ENCODE data around the gene TRAF7.

The TRAF7 gene

DNA sequence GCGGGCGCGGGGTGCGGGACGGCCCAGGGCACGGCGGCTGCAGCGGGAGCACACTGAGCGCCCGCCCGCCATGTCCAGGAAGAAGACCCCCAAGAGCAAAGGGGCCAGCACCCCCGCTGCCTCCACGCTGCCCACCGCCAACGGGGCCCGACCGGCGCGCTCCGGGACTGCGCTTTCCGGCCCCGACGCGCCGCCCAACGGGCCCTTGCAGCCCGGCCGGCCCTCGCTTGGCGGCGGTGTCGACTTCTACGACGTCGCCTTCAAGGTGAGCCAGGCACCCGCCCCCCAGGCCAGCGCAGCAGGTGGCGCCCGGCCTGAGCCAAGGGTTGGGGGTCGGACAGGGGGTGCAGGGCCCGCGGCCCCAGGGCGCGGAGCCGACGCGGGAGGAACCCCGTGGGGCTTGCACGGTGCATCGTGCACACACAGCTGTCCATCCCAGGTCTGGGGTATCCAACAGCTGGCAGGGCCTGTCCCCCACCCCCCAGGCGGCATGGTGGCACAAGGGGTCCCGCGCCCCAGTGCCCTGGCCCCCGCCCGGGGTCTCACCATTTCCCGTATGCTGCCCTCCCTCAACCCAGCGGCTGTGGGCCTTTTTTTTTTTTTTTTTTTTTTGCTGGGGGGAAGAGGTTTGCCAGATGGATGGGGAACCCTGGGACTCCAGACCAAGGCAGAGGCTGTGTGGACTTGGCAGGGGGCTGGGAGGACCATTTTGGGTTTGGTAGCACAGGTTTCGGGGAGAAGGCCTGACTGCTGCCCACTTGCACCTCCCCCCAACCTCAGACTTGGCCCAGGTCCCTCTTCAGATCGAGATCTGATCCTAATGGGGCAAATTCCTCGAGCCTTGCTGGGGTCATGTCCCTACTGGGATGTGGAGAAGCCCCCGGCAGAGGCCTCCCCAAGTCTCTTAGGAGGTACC is 6.6 kb upstream of the TRAF7 start:
- DNase-seq = no peak

GRCh38 chr16:2149630-2150417 is 5.8 kb upstream of the TRAF7 start:
- DNase-seq = no peak

GRCh38 chr16:2150418-2151187 is 5.0 kb upstream of the TRAF7 start:
- DNase-seq = no peak

- DNase-seq = no peak
Observed at GRCh38 chr16:2151188-2152091, 4.1 kb upstream of the TRAF7 start.

DNA sequence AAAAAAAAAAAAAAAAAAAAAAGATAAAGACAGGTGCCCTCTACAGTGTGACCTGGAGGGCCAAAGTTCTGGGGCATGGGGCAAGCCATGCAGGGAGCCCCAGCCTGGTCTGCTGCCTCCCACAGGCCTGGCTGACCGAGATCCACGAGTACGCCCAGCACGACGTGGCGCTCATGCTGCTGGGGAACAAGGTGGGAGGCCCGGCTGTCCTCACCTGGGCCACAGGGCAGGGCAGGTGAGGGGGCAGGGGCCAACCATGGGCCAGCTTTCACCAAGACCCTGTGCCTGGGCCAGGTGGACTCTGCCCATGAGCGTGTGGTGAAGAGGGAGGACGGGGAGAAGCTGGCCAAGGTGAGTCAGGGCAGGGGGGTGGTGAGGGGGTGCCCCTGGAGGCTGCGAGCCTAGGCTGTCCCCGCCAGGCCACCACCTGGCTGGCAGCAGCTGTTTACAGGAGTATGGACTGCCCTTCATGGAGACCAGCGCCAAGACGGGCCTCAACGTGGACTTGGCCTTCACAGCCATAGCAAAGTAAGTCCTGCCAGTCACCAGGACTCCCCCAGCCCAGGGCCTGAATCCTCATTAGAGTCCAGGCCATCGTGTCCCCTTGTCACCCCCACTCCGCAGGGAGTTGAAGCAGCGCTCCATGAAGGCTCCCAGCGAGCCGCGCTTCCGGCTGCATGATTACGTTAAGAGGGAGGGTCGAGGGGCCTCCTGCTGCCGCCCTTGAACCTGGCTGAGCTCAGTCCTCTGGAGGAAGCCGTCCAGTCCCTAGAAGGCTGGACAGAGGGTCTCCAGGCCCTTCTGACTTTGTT is 2.7 kb upstream of the TRAF7 start:
- no peak for DNase-seq

DNA sequence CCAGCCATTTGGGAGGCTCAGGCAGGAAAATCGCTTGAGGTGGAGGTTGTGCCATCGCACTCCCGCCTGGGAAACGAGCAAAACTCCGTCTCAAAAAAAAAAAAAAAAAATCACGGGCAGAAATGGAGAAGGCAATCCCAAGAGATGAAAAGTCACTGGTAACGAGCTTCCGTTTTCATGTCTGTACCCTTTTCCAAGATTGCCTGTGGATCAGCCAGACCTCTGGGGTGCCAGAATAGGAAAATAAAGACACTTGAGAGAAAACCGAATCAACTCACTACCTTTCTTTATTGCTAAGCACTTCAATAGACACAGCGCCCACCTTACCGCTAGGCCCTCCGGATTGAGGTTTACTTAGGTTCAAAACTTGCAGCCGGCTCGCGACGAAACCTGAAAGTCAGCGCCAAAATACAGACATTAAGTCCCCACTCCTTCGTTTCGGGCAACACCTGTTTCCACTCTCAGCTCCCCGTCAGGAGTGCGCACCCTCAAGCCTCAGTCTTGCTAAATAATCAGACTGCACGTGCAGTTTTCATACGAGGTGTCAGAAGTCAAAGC is 970 bp upstream of the TRAF7 start:
- peak; percentile 27 for DNase-seq

- no peak for DNase-seq
Observed at GRCh38 chr16:2155977-2156848, 631 bp downstream of the TRAF7 start.

GRCh38 chr16:2156849-2157224 is 1.3 kb downstream of the TRAF7 start:
- DNase-seq = no peak

DNA sequence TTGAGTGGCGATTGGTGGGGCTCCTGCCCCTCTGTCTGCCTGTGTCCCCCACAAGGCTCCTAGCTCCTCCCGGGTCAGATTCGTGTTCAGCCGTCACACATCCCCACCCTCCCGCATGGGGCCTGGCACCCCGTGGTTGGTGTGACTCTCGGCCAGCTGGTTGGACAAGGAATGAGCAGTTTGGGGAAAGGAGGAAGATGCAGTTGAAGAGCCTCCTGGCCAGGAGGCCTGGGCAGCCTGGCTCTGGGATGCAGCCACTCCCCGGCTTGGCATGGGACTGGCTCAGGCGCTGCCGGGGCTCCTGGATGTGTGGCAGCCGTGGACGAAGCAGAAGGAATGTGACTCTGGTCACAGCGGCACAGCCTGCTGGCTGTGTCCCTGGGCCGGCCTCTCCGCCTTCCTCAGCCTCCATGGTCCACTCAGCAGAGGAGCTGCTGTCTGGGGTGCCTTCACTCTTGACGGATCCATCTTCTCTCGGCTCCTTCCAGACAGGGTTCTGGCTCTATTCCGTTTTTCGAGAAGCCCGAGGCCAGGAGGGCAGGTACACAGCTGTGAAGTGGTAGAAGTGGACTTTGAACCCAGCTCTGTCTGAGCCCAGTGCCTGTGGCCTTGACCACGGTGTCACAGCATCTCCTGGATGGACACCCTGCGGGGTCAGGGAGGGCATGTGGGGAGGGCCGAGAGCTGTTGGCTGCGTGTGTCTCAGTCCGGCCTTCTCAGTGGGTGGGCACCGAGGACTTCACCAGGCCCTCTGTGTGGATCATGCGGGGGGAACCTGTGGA is 2.1 kb downstream of the TRAF7 start:
- no peak for DNase-seq

- DNase-seq = no peak
Observed at GRCh38 chr16:2158262-2158638, 2.7 kb downstream of the TRAF7 start.

- DNase-seq = no peak
Observed at GRCh38 chr16:2159175-2159838, 3.7 kb downstream of the TRAF7 start.

GRCh38 chr16:2160915-2161551 is 5.5 kb downstream of the TRAF7 start:
- no peak for DNase-seq

GRCh38 chr16:2161911-2162310 is 6.3 kb downstream of the TRAF7 start:
- no peak for DNase-seq

GRCh38 chr16:2162676-2163118 is 7.1 kb downstream of the TRAF7 start:
- no peak for DNase-seq

DNA sequence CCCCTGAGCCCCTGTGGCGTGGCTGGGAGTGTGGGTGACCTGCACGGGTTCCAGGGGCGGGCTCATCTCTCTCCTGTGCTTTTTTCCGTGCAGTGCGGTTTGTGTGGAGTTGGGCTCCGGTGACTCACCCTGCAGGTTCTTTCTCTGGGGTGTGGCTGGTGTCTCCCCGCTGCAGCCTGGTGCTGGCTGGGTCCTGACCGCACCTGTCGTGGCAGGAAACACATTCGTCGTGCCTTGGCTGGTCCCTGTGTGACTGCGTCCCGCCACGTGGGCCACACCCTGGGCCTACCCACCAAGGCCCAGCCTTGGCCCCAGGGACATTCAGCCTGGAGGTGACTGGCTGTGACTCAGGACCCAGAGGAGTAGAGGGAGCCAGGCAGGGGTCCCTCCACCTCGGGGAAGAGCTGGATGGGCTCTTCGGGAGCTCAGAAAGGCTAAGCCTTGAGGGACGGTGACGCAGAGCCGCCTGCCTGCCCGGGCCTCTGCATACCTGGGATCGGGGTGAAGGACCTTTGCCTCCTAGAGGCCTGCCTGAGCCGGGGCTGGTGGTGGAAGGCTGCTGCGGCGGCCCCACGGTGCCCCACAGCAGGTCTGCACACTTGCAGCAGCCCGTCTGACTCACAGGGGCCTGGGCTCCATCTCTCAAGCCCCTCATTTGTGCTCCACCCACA is 7.8 kb downstream of the TRAF7 start:
- DNase-seq = no peak

GRCh38 chr16:2165861-2166260 is 10.3 kb downstream of the TRAF7 start:
- no peak for DNase-seq

Data from NCI-H2227 treated with DMSO at 0.1 percent for 48 hours (cell line).